ENCODE measurements around the gene CYP2C8. TPM values are rescaled to one million over a fixed set of nuclear protein-coding genes. Genes with fewer than 3 reads are reported as not detected.
"Not testable (repeated sequence)": the region's sequence is repeated elsewhere in the genome, so short reads cannot be mapped to it uniquely, and the experiment has no call there.

Gene CYP2C8
- total and polyA plus RNA-seq, 2 experiments from 2014 or later: 1.2 to 4.1 TPM

GRCh38 chr10:95064125-95064524 lies 5.2 kb downstream of the CYP2C8 start:
- not testable (repeated sequence) for H4K20me1 ChIP-seq (replicated peaks; ENCODE audit: insufficient read depth); H3K4me1 Mint-ChIP-seq; H3K27me3 ChIP-seq (ENCODE audit: insufficient read depth); H2AFZ ChIP-seq; H3K79me2 ChIP-seq (replicated peaks; ENCODE audit: insufficient read depth); H3K4me1 ChIP-seq (ENCODE audit: insufficient read depth); H3F3A ChIP-seq (replicated peaks; ENCODE audit: low read depth); H3K4me2 ChIP-seq; H3K9me2 ChIP-seq (ENCODE audit: insufficient read depth); H3K4me3 Mint-ChIP-seq; DNase-seq (ENCODE audit: low spot score); H3K4me3 ChIP-seq; H3K27me3 Mint-ChIP-seq (ENCODE audit: insufficient read depth, low read depth, poor library complexity); ATAC-seq; H3K27ac ChIP-seq (ENCODE audit: low read depth); H3K27ac Mint-ChIP-seq; H3K36me3 ChIP-seq (ENCODE audit: insufficient read depth)
- Mint-ChIP-seq H3K9me3 (peaks cover 23% of the 10 kb centered on the region), H3K36me3 (ENCODE audit: low read depth) (peaks cover 11% of the 10 kb centered on the region)

DNA sequence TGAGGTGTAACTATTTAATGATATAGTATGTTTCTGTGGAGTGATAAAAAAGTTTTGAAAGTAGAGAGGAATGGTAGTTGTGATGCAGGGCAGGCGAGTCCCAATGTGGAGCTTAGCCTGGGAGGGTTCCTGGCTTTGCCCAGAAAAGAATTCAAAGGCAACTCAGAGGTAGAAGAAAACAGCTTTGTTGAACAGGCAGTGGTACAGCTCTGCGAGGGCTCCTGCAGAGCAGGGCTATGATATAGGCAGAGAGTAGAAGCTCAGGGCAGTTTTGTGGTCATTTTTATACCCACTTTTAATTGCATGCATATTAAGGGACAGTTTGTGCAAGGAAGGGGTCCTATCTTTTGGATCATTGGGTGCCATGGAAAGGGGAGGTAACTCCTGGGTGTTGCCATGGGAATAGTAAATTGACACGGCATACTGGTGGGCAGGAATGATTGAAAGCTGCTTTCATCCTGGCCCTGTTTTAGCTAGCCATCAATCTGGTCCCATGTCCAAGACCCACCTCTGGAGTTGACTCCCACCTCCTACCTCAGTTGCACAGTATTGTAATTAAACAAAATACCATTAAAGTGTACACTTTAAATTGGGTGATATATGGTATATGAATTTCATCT lies 12.4 kb downstream of the CYP2C8 start:
- Histone ChIP-seq H3K36me3 (ENCODE audit: insufficient read depth) (no peaks in the 10 kb centered on the region), H3K9me2 (ENCODE audit: insufficient read depth) (no peaks in the 10 kb centered on the region), H2AFZ (no peak overlapping the region), H3K27me3 (ENCODE audit: insufficient read depth) (no peaks in the 10 kb centered on the region), H4K20me1 (replicated peaks; ENCODE audit: insufficient read depth) (no peaks in the 10 kb centered on the region), H3F3A (replicated peaks; ENCODE audit: low read depth) (no peaks in the 10 kb centered on the region), H3K4me1 (ENCODE audit: insufficient read depth) (no peaks in the 10 kb centered on the region), H3K4me3 (no peak overlapping the region), H3K27ac (ENCODE audit: low read depth) (no peak overlapping the region), H3K79me2 (replicated peaks; ENCODE audit: insufficient read depth) (no peaks in the 10 kb centered on the region), H3K4me2 (no peak overlapping the region)
- no peak for TF ChIP-seq STAT1 (IDR thresholded peaks at IDR 0.05; ENCODE audit: unreplicated experiment)
- no peak for TF ChIP-seq CREB1 (CRISPR knock-in tag; IDR thresholded peaks at IDR 0.05; ENCODE audit: low read depth)
- no peak for TF ChIP-seq POLR2AphosphoS5 (IDR thresholded peaks at IDR 0.05; ENCODE audit: low read depth)
- no peak for TF ChIP-seq EZH2phosphoT487 (IDR thresholded peaks at IDR 0.05; ENCODE audit: unreplicated experiment)
- TF ChIP-seq JUNB (IDR thresholded peaks at IDR 0.05; ENCODE audit: unreplicated experiment): no peak
- no peak for TF ChIP-seq ZNF462 (CRISPR knock-in tag; IDR thresholded peaks at IDR 0.05)
- TF ChIP-seq ZNF331 (CRISPR knock-in tag; IDR thresholded peaks at IDR 0.05; ENCODE audit: low read depth): no peak
- TF ChIP-seq NANOG (IDR thresholded peaks at IDR 0.05; ENCODE audit: borderline replicate concordance): no peak
- DNase-seq (ENCODE audit: low spot score) (no peak), ATAC-seq (no peak)
- Mint-ChIP-seq H3K27me3 (ENCODE audit: insufficient read depth, low read depth, poor library complexity) (no peaks in the 10 kb centered on the region), H3K4me1 (no peaks in the 10 kb centered on the region), H3K4me3 (no peak overlapping the region), H3K36me3 (ENCODE audit: low read depth) (no peaks in the 10 kb centered on the region), H3K27ac (no peak overlapping the region), H3K9me3 (peaks cover 4% of the 10 kb centered on the region; the same call in 2 of the 3 replicates)
